Neuronal stem cell (in vitro differentiated cells): ENCODE measurements around the gene TAF11.

Source experiments
- DNase-seq: peaks from one replicate; pipeline ENCODE4 v3.0.0-alpha.2; 2013; ENCODE audit warnings: low spot score
- H2AFZ ChIP-seq: one replicate; pipeline ENCODE4 v1.6.1; 2013; ENCODE audit warnings: mild to moderate bottlenecking, low read length, inconsistent platforms
- H2AK5ac ChIP-seq: 2 replicates; pipeline ENCODE4 v1.6.1; 2013; ENCODE audit warnings: low read depth, mild to moderate bottlenecking, inconsistent platforms, low read length, moderate library complexity, mixed read lengths
- H2BK120ac ChIP-seq: 2 replicates; pipeline ENCODE4 v1.6.1; 2013; ENCODE audit warnings: low read depth, mild to moderate bottlenecking, inconsistent platforms, low read length, moderate library complexity, mixed read lengths
- H2BK12ac ChIP-seq: one replicate; pipeline ENCODE4 v1.6.1; 2013; ENCODE audit warnings: low read length, inconsistent platforms
- H2BK15ac ChIP-seq: 2 replicates; pipeline ENCODE4 v1.6.1; 2013; ENCODE audit warnings: mild to moderate bottlenecking, low read length, inconsistent platforms, mixed read lengths
- H2BK5ac ChIP-seq: one replicate; pipeline ENCODE4 v1.6.1; 2013; ENCODE audit warnings: inconsistent platforms, mild to moderate bottlenecking, low read length, moderate library complexity
- H3K14ac ChIP-seq: one replicate; pipeline ENCODE4 v1.6.1; 2013; ENCODE audit warnings: low read length, inconsistent platforms
- H3K18ac ChIP-seq: 2 replicates; pipeline ENCODE4 v1.6.1; 2013; ENCODE audit warnings: low read length, inconsistent platforms
- H3K23ac ChIP-seq: 2 replicates; pipeline ENCODE4 v1.6.1; 2013; ENCODE audit warnings: low read depth, mild to moderate bottlenecking, mixed read lengths, low read length, inconsistent platforms; ENCODE audit not compliant: poor library complexity
- H3K27ac ChIP-seq: replicated peaks from 3 replicates; pipeline ENCODE4 v1.5.1; 2013; ENCODE audit warnings: low read length, inconsistent platforms
- H3K27me3 ChIP-seq, 3 experiments: 2 replicates each; pipeline ENCODE4 v1.6.1; 2013; ENCODE audit warnings: low read length in 3 of 3, mild to moderate bottlenecking in 2 of 3, inconsistent platforms in 1 of 3, low read depth in 1 of 3, mixed read lengths in 1 of 3, moderate library complexity in 1 of 3; ENCODE audit not compliant: control insufficient read depth in 3 of 3, insufficient read depth in 3 of 3
- H3K36me3 ChIP-seq, 2 donors: replicated peaks in 1 of 2; 2 replicates each; pipeline ENCODE4 v1.6.1; 2013; ENCODE audit warnings: low read length in 2 of 2; ENCODE audit not compliant: control insufficient read depth in 2 of 2, insufficient read depth in 2 of 2
- H3K4ac ChIP-seq: 2 replicates; pipeline ENCODE4 v1.6.1; 2013; ENCODE audit warnings: inconsistent platforms, mild to moderate bottlenecking, low read length, moderate library complexity
- H3K4me1 ChIP-seq, 2 donors: 1 replicate in 1 of 2; 2 replicates in 1 of 2; pipeline ENCODE4 v1.6.1; 2013; ENCODE audit warnings: low read length in 2 of 2, low read depth in 1 of 2; ENCODE audit not compliant: control insufficient read depth in 2 of 2, insufficient read depth in 1 of 2
- H3K4me2 ChIP-seq: one replicate; pipeline ENCODE4 v1.6.1; 2013; ENCODE audit warnings: mild to moderate bottlenecking, low read length, inconsistent platforms; ENCODE audit not compliant: insufficient read depth, poor library complexity, severe bottlenecking
- H3K4me3 ChIP-seq, 2 donors: 2 replicates each; pipeline ENCODE4 v1.5.1; 2013; ENCODE audit warnings: low read length in 2 of 2, mild to moderate bottlenecking in 2 of 2, inconsistent platforms in 1 of 2, moderate library complexity in 1 of 2
- H3K79me1 ChIP-seq: one replicate; pipeline ENCODE4 v1.6.1; 2013; ENCODE audit warnings: low read depth, mild to moderate bottlenecking, inconsistent platforms, low read length, moderate library complexity
- H3K9ac ChIP-seq: one replicate; pipeline ENCODE4 v1.6.1; 2013; ENCODE audit warnings: mild to moderate bottlenecking, low read depth, low read length, inconsistent platforms; ENCODE audit not compliant: poor library complexity
- H3K9me3 ChIP-seq, 2 donors: replicated peaks in 1 of 2; 2 replicates each; pipeline versions ENCODE3 to v1.6.1; 2013; ENCODE audit warnings: low read length in 2 of 2, mild to moderate bottlenecking in 2 of 2, inconsistent platforms in 1 of 2, low read depth in 1 of 2, mixed read lengths in 1 of 2, moderate library complexity in 1 of 2; ENCODE audit not compliant: control insufficient read depth in 2 of 2, insufficient read depth in 1 of 2
- H4K8ac ChIP-seq: one replicate; pipeline ENCODE4 v1.6.1; 2013; ENCODE audit warnings: low read depth, mild to moderate bottlenecking, inconsistent platforms, low read length, moderate library complexity
- H4K91ac ChIP-seq: one replicate; pipeline ENCODE4 v1.6.1; 2013; ENCODE audit warnings: low read length, low read depth, mild to moderate bottlenecking, inconsistent platforms; ENCODE audit not compliant: poor library complexity
- WGBS, 2 donors: extraction: QIAGEN DNeasy Blood & Tissue Kit; methylation state at CpG; one replicate each; pipeline ENCODE4 v1.1.7; 2013; ENCODE audit warnings: missing lambda C conversion rate in 2 of 2, mixed read lengths in 1 of 2; ENCODE audit not compliant: insufficient read length in 2 of 2, insufficient replicate concordance in 1 of 2; ENCODE audit errors: extremely low coverage in 2 of 2; 5-methylcytosine and 5-hydroxymethylcytosine counted together

Gene TAF11

GRCh38 chr6:34929241-34929978, 41.6 kb upstream of the TAF11 start:
- Histone ChIP-seq H3K4me2 (no peak overlapping the region), H3K79me1 (no peaks in the 10 kb centered on the region), H2AK5ac (no peak overlapping the region), H3K4me3 (no peak overlapping the region), H2BK120ac (no peak overlapping the region), H3K4ac (no peak overlapping the region), H3K9ac (no peak overlapping the region), H3K36me3 (no peaks in the 10 kb centered on the region), H3K9me3 (no peaks in the 10 kb centered on the region), H3K14ac (no peak overlapping the region), H4K91ac (no peak overlapping the region), H2BK15ac (no peak overlapping the region), H3K23ac (no peak overlapping the region), H3K27ac (no peak overlapping the region), H2AFZ (no peak overlapping the region), H4K8ac (no peak overlapping the region), H2BK12ac (no peak overlapping the region), H2BK5ac (no peak overlapping the region), H3K4me1 (peaks cover 0 to 11% of the 10 kb centered on the region in 2 donors), H3K27me3 (no peaks in the 10 kb centered on the region), H3K18ac (no peak overlapping the region)
- WGBS, 2 donors, result no CpG with 5 or more reads among the region's 4 CpGs
- no peak for DNase-seq

- no peak overlapping the region for H2BK120ac ChIP-seq
- no peaks in the 10 kb centered on the region for H3K9me3 ChIP-seq
- WGBS, 2 donors, result no CpG with 5 or more reads among the region's 1 CpG
- H3K9ac ChIP-seq, result no peak overlapping the region
- no peak overlapping the region for H2BK12ac ChIP-seq
- H3K36me3 ChIP-seq, result no peaks in the 10 kb centered on the region
- no peak overlapping the region for H2AFZ ChIP-seq
- H2BK15ac ChIP-seq, result no peak overlapping the region
- H2AK5ac ChIP-seq, result no peak overlapping the region
- H3K18ac ChIP-seq, result no peak overlapping the region
- no peak overlapping the region for H4K8ac ChIP-seq
- H3K4me1 ChIP-seq, result peaks cover 0 to 11% of the 10 kb centered on the region in 2 donors
- H3K27ac ChIP-seq, result no peak overlapping the region
- no peak overlapping the region for H2BK5ac ChIP-seq
- H4K91ac ChIP-seq, result no peak overlapping the region
- no peak for DNase-seq
- H3K27me3 ChIP-seq, result no peaks in the 10 kb centered on the region
- no peak overlapping the region for H3K23ac ChIP-seq
- H3K4ac ChIP-seq, result no peak overlapping the region
- H3K4me2 ChIP-seq, result no peak overlapping the region
- H3K14ac ChIP-seq, result no peak overlapping the region
- H3K79me1 ChIP-seq, result no peaks in the 10 kb centered on the region
- H3K4me3 ChIP-seq, result no peak overlapping the region
Observed at GRCh38 chr6:34928695-34929094, 40.9 kb upstream of the TAF11 start.

- no peak overlapping the region for H3K14ac ChIP-seq
- H2BK5ac ChIP-seq, result no peak overlapping the region
- H3K36me3 ChIP-seq, result no peaks in the 10 kb centered on the region
- no peak overlapping the region for H3K4me3 ChIP-seq
- no peaks in the 10 kb centered on the region for H3K27me3 ChIP-seq
- no peaks in the 10 kb centered on the region for H3K79me1 ChIP-seq
- H3K23ac ChIP-seq, result no peak overlapping the region
- H2BK120ac ChIP-seq, result no peak overlapping the region
- H4K8ac ChIP-seq, result no peak overlapping the region
- no peak overlapping the region for H3K18ac ChIP-seq
- no peak overlapping the region for H4K91ac ChIP-seq
- WGBS, 2 donors, result no CpG with 5 or more reads among the region's 3 CpGs
- H3K4ac ChIP-seq, result no peak overlapping the region
- no peak overlapping the region for H3K4me2 ChIP-seq
- no peak overlapping the region for H2AFZ ChIP-seq
- H3K4me1 ChIP-seq, result peaks cover 0 to 11% of the 10 kb centered on the region in 2 donors
- no peak overlapping the region for H3K27ac ChIP-seq
- no peaks in the 10 kb centered on the region for H3K9me3 ChIP-seq
- no peak for DNase-seq
- no peak overlapping the region for H3K9ac ChIP-seq
- no peak overlapping the region for H2BK15ac ChIP-seq
- no peak overlapping the region for H2AK5ac ChIP-seq
- H2BK12ac ChIP-seq, result no peak overlapping the region
Observed at GRCh38 chr6:34928220-34928619, 40.4 kb upstream of the TAF11 start.

- Histone ChIP-seq H3K4me2 (no peak overlapping the region), H2BK15ac (no peak overlapping the region), H3K18ac (no peak overlapping the region), H4K8ac (no peak overlapping the region), H3K9ac (no peak overlapping the region), H3K4me1 (peaks cover 0 to 13% of the 10 kb centered on the region in 2 donors), H3K79me1 (no peaks in the 10 kb centered on the region), H2AFZ (no peak overlapping the region), H3K36me3 (no peaks in the 10 kb centered on the region), H2BK12ac (no peak overlapping the region), H2AK5ac (no peak overlapping the region), H3K27ac (no peak overlapping the region), H4K91ac (no peak overlapping the region), H2BK120ac (no peak overlapping the region), H3K4me3 (no peak overlapping the region), H2BK5ac (no peak overlapping the region), H3K4ac (no peak overlapping the region), H3K14ac (no peak overlapping the region), H3K23ac (no peak overlapping the region), H3K27me3 (no peaks in the 10 kb centered on the region), H3K9me3 (no peaks in the 10 kb centered on the region)
- no peak for DNase-seq
Observed at GRCh38 chr6:34926655-34927054, 38.8 kb upstream of the TAF11 start.
